Thyroid gland (tissue), 4 donors: ENCODE data around the gene IL24. TPM values are rescaled to one million over a fixed set of nuclear protein-coding genes. Genes with fewer than 3 reads are reported as not detected.

Experiments
- DNase-seq, 2 donors: peaks; one replicate each; pipeline ENCODE4 v3.0.0-alpha.2; 2019
- H3K27ac ChIP-seq, 3 donors: fragments of 200-600 bp; sonication (generic); 1 replicate in 2 of 3; 2 replicates in 1 of 3; pipeline ENCODE4 v1.5.1; 2016 to 2019; ENCODE audit warnings: mild to moderate bottlenecking in 1 of 3, moderate library complexity in 1 of 3
- H3K27me3 ChIP-seq: fragments of 200-600 bp; sonication (generic); one replicate; pipeline ENCODE4 v1.5.1; 2019
- H3K36me3 ChIP-seq, 2 donors: fragments of 200-600 bp; sonication (generic); one replicate each; pipeline ENCODE4 v1.5.1; 2016 to 2019
- H3K4me1 ChIP-seq, 2 donors: fragments of 200-600 bp; sonication (generic); one replicate each; pipeline ENCODE4 v1.5.1; 2017 to 2019
- H3K4me3 ChIP-seq, 3 donors: fragments of 200-600 bp; sonication (generic); replicated peaks in 1 of 3; 1 replicate in 2 of 3; 2 replicates in 1 of 3; pipeline ENCODE4 v1.5.1; 2016; ENCODE audit warnings: mild to moderate bottlenecking in 1 of 3
- H3K9me3 ChIP-seq: fragments of 200-600 bp; sonication (generic); one replicate; pipeline ENCODE4 v1.5.1; 2017
- CTCF ChIP-seq, 6 experiments: fragments of 200-600 bp in 3 of 6; fragments of 450-650 bp in 3 of 6; sonication (generic) in 3 of 6; IDR thresholded peaks; one replicate each; pipeline ENCODE4 v1.5.1; 2016 to 2019; ENCODE audit warnings: antibody characterized with exemption in 6 of 6, mild to moderate bottlenecking in 2 of 6, inconsistent platforms in 1 of 6, moderate library complexity in 1 of 6
- POLR2A ChIP-seq, 2 donors: fragments of 450-650 bp; IDR thresholded peaks; one replicate each; pipeline ENCODE4 v1.6.1; 2017; ENCODE audit warnings: antibody characterized with exemption in 2 of 2, mild to moderate bottlenecking in 2 of 2, moderate library complexity in 1 of 2
- whole genome bisulfite sequencing, 2 donors: methylation state at CpG; one replicate each; pipeline ENCODE4 v1.1.5; 2017; 5-methylcytosine and 5-hydroxymethylcytosine counted together
- intact Hi-C: fragments of 100-400 bp; cut with DNase I; formaldehyde crosslinking; loops from one replicate; pipeline ENCODE4 v1.15.1; 2023
- total RNA-seq, 4 donors: library from RNA; depleted of rRNA; stranded (reverse); fragments of >200 nt; gene quantifications; one replicate each; pipeline ENCODE4 v1.2.3, GENCODE V29; 2016

The IL24 gene
- total RNA-seq, 4 donors from 2014 or later: not detected

GRCh38 chr1:206893380-206893779, 3.9 kb upstream of the IL24 start:
- DNase-seq: no peak
- peaks cover 0 to 15% of the 10 kb centered on the region in 2 donors for H3K4me1 ChIP-seq
- H3K36me3 ChIP-seq: no peaks in the 10 kb centered on the region
- intact Hi-C loops: no loop called here
- H3K9me3 ChIP-seq: no peaks in the 10 kb centered on the region
- H3K4me3 ChIP-seq: no peak overlapping the region
- H3K27ac ChIP-seq: no peak overlapping the region
- no peaks in the 10 kb centered on the region for H3K27me3 ChIP-seq
- 91 to 93% methylated on average over 2 of the region's 2 CpGs for WGBS, 2 donors
- TF ChIP-seq POLR2A (IDR thresholded peaks at IDR 0.05) (no peak), CTCF (IDR thresholded peaks at IDR 0.05) (no peak)

- no peak for DNase-seq
- intact Hi-C loops: no loop called here
- 88 to 94% methylated on average over 3 of the region's 3 CpGs for WGBS, 2 donors
- H3K36me3 ChIP-seq: no peaks in the 10 kb centered on the region
- no peak for TF ChIP-seq CTCF (IDR thresholded peaks at IDR 0.05)
- TF ChIP-seq POLR2A (IDR thresholded peaks at IDR 0.05): no peak
- H3K4me1 ChIP-seq: peaks cover 0 to 24% of the 10 kb centered on the region in 2 donors
- peak overlapping the region in 1 of 3 donors; percentile 24 for H3K27ac ChIP-seq
- H3K4me3 ChIP-seq: no peak overlapping the region
- no peaks in the 10 kb centered on the region for H3K27me3 ChIP-seq
- H3K9me3 ChIP-seq: no peaks in the 10 kb centered on the region
These were observed 1.9 kb upstream of the IL24 start for GRCh38 chr1:206895325-206895724.

GRCh38 chr1:206895837-206896242, 1.4 kb upstream of the IL24 start:
- WGBS, 2 donors: 27 to 39% methylated on average over 3 of the region's 3 CpGs
- DNase-seq: peak; percentile 29 to 39
- Histone ChIP-seq H3K27me3 (no peaks in the 10 kb centered on the region), H3K4me1 (peaks cover 0 to 21% of the 10 kb centered on the region in 2 donors), H3K9me3 (no peaks in the 10 kb centered on the region), H3K27ac (peak overlapping the region in 1 of 3 donors; percentile 24), H3K36me3 (no peaks in the 10 kb centered on the region), H3K4me3 (no peak overlapping the region)
- TF ChIP-seq POLR2A (IDR thresholded peaks at IDR 0.05) (no peak), CTCF (IDR thresholded peaks at IDR 0.05) (no peak)
- intact Hi-C loops: no loop called here

GRCh38 chr1:206896261-206896660, 982 bp upstream of the IL24 start:
- H3K27ac ChIP-seq: no peak overlapping the region
- no peak overlapping the region for H3K4me3 ChIP-seq
- TF ChIP-seq CTCF (IDR thresholded peaks at IDR 0.05): no peak
- no peak for TF ChIP-seq POLR2A (IDR thresholded peaks at IDR 0.05)
- no peak for DNase-seq
- H3K9me3 ChIP-seq: no peaks in the 10 kb centered on the region
- no peaks in the 10 kb centered on the region for H3K27me3 ChIP-seq
- H3K4me1 ChIP-seq: peaks cover 0 to 21% of the 10 kb centered on the region in 2 donors
- 84 to 88% methylated on average over 3 of the region's 3 CpGs for WGBS, 2 donors
- no peaks in the 10 kb centered on the region for H3K36me3 ChIP-seq
- intact Hi-C loops: no loop called here

GRCh38 chr1:206898089-206898914, 1.1 kb downstream of the IL24 start:
- Histone ChIP-seq H3K4me1 (peaks cover 0 to 21% of the 10 kb centered on the region in 2 donors), H3K27me3 (no peaks in the 10 kb centered on the region), H3K4me3 (no peak overlapping the region), H3K36me3 (no peaks in the 10 kb centered on the region), H3K9me3 (no peaks in the 10 kb centered on the region), H3K27ac (no peak overlapping the region)
- 69 to 70% methylated on average over 11 of the region's 11 CpGs for WGBS, 2 donors
- intact Hi-C loops: no loop called here
- DNase-seq: no peak
- TF ChIP-seq CTCF (IDR thresholded peaks at IDR 0.05) (no peak), POLR2A (IDR thresholded peaks at IDR 0.05) (no peak)
